GM21360 (cell line): ENCODE results near the gene ADRA2B.
"Not testable (repeated sequence)": the region's sequence is repeated elsewhere in the genome, so short reads cannot be mapped to it uniquely, and the experiment has no call there.

Experiments used
- ATAC-seq: cut with Tn5 transposase; IDR thresholded peaks from one replicate; pipeline ENCODE4 v1.9.1; 2021; ENCODE audit warnings: mild to moderate bottlenecking, moderate library complexity; ENCODE audit not compliant: unreplicated experiment

Gene ADRA2B

DNA sequence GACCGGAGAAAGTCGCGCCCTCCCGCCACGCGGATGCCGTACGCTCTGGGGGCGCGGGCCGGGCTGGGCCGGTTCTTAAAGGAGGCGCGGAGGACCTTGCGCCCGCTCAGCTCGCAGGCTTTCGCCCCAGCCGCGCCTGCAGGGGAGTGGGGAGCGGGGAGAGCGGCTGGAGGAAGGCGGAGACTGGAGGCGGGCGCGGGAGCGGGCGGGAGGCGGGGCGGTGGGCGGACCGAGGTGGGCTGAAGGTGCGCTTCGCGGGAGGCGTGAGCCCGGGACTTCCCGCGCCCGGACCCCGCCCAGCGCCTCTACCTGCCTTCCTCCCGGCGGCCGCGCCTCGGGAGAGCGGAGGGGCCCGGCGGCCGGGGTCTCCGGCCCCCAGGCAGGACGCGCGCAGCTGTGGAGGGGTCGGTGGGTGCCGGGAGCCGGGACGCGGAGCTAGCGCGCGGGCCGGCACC lies at the start of gene ADRA2B:
Gene ADRA2B, minus strand, starts transcription at position 148 of the 455 bp plus-strand sequence. CDS start 422 bp downstream, outside the sequence.
- ATAC-seq, result peak; percentile 45

- ATAC-seq, result peak; percentile 69
Measured at GRCh38 chr2:96164459-96165184, 48.3 kb upstream of the ADRA2B start.

GRCh38 chr2:96163768-96164429 lies 47.5 kb upstream of the ADRA2B start:
- peak; percentile 58 for ATAC-seq

DNA sequence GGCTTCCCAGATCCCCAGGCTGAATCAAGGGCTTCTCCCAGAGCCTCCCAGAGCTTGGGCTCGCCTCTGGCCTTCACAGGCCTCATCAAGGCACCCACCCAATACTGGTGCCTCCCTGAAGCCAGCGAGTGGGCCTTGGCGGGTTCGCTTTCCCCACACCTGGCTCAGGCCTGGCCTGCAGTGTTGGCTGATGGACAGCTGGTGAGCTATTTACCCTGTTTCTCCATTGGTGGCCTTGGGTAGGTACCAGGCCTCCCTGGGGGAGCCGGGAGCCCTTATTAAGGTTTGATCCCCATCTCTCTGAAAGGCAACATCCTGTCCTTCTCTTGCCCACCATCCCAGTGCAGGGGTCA lies 47.0 kb upstream of the ADRA2B start:
- no peak for ATAC-seq

- ATAC-seq, result no peak
Measured at GRCh38 chr2:96161898-96162297, 45.5 kb upstream of the ADRA2B start.

DNA sequence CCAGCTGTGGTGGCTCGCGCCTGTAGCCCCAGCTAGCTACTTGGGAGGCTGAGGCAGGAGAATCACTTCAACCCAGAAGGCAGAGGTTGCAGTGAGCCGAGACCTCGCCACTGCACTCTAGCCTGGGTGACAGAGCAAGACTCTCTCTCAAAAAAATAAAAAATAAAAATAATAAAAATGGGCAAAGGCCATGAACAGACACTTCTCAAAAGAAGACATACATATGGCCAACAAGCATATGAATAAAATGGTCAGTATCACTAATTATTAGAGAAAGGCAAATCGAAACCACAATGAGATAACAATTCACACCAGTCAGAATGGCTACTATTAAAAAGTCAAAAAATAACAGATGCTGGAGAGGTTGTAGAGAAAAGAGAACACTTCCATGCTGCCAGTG lies 44.0 kb upstream of the ADRA2B start:
- not testable (repeated sequence) for ATAC-seq

GRCh38 chr2:96159084-96159830 lies 42.9 kb upstream of the ADRA2B start:
- no peak for ATAC-seq

- no peak for ATAC-seq
Measured at GRCh38 chr2:96158554-96158940, 42.2 kb upstream of the ADRA2B start.

- peak; percentile 64 for ATAC-seq
Measured at GRCh38 chr2:96157649-96158553, 41.5 kb upstream of the ADRA2B start.

DNA sequence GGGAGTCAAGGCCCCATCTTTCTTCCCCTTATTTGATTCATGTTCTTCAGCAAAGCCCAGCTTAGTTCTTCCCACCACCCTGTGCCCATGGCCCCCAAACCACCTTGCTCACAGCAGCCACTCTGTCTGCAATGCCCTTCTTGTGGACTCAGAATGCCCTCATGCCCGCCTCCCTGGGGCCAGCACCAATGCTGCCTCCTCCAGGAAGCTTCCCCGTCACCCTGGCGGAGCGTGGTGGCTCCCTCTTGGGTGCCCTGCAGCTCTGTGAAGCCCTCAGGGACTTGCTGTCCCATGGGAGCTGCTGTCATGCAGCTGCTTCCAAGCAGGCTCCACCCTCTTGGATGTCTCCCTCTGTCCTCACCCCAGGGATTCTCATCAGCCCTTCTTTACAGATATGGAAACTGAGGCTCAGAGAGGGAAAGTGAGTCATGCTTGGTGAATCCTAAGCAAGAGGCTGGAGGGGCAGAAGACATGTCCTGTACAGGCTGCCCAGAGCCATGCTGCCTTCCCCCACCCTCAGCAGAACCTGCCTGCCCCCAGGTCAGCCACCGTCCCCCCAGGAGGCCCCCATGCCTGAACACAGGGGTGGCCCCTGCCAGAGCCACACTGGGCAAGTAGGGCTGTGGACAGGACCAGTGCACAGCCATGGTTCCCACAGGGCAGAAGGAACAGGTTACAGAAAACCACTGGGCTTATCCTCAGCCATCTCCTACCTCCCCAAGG lies 40.7 kb upstream of the ADRA2B start:
- peak; percentile 37 for ATAC-seq

GRCh38 chr2:96156011-96156820 lies 39.8 kb upstream of the ADRA2B start:
- ATAC-seq, result no peak

DNA sequence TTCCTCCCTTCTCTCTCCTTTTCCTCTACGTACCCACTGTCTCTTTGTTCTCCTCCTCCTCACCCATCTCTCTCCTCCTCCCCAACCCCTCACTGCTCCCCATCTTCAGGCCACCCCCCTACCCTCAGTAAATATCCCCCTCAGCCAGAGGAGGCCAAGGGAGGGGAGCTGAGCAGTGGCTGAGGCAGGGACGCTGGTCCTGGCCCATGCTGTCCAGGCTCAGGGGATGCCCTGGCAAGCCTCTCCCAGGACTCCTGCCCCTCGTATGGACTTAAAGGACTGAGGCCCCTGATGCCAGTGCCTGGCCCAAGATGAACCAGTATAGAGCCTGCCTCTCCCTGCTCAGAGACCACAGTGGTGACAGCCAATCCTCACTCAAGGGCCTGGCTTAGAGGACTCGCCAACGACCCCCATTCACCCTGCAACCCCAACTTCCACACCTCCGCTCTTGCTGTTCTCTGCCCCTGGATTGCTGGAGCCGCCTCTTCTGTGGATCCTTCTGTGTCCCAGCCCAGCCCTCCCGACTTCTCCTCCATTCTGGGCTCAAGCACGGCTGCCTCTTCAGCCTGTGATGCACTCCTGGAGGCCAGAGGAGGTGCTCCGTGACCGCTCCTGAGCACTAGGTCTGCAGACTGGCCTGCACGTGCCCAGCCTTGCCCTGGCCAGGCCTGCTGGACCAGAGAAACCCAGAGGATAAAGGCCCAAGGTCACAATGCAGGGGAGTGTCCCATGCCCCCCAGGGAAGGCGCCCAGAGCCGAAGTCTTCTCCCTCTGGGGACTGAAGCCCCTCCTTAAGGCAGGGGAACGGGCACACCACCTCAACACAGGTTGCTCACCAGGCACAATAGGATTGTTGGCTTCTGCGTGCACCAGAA lies 38.4 kb upstream of the ADRA2B start:
- ATAC-seq, result no peak

DNA sequence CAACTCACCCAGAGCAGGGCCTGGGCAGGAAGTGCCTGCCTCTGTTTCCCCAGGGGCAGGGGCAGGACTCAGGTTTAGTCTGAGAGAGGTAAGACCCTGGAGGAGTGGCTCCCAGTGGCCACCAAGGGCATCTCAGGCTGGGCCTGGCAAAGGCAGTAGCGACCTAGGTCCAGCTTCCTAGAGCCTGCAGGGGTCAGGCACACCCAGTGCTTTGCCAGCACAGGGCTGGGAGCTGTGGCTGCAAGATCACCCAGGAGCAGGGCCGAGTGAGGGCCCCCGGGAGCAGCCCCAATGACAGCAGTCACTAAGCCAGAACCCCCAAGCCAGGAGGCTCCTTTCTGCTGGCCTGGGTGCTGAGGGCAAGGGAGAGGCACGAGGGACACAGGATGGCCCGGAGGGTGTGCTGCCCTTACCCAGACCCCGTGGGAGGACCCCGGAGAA lies 37.6 kb upstream of the ADRA2B start:
- ATAC-seq, result no peak

DNA sequence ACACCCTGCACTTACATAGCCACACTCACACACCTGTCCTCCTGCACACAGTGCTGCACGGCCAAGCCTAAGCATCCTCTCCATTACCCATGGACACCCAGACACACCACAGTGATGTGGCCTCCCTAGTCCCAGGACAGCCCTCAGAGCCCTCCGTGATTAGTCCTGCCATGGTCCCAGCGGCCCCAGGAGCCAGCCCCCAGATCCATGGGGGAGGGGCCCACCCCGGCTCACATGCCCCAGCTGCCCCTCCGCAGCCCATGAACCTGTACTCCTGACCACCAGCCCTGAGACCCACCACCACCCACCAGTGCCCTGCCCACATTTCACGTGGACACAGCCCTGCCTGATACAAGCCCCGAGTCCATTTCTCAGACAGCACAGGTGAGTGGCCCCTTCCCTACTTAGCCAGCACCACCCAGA lies 36.9 kb upstream of the ADRA2B start:
- no peak for ATAC-seq

GRCh38 chr2:96152304-96153161 lies 36.2 kb upstream of the ADRA2B start:
- no peak for ATAC-seq

- ATAC-seq, result no peak
Measured at GRCh38 chr2:96151595-96152303, 35.4 kb upstream of the ADRA2B start.
